Measurements from ENCODE around the gene MSRB1. TPM values are rescaled to one million over a fixed set of nuclear protein-coding genes. Genes with fewer than 3 reads are reported as not detected.

The MSRB1 gene
- total RNA-seq, 2 experiments from 2014 or later: 2.3 to 2.4 TPM

DNA sequence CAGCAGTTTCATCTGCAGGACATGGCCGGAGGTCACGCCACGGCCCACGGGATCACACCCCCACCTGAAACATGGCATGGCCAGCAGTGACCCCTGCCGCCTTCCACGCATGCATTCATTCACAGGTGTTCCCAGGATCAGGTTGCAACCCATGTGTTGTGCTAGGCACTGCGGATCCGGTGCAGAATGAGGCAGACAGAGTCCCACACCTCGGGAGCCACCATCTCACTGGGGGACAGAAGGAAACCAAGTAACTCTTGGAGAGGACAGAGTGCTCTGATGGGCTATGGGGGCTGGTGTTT lies 4.3 kb upstream of the MSRB1 start:
- no peak overlapping the region for H3K4me3 Mint-ChIP-seq
- H3K27ac Mint-ChIP-seq: no peak overlapping the region
- CTCF ChIA-PET: no interaction called here
- DNase-seq: no peak
- H3K9me3 Mint-ChIP-seq: no peaks in the 10 kb centered on the region
- peaks cover 18% of the 10 kb centered on the region for H3K4me1 Mint-ChIP-seq (ENCODE audit: low read depth)
- H3K9me3 ChIP-seq (ENCODE audit: control insufficient read depth in 1 of 2, insufficient read depth in 1 of 2, low read length in 2 of 2): no peaks in the 10 kb centered on the region
- TF ChIP-seq, protein P1, sequence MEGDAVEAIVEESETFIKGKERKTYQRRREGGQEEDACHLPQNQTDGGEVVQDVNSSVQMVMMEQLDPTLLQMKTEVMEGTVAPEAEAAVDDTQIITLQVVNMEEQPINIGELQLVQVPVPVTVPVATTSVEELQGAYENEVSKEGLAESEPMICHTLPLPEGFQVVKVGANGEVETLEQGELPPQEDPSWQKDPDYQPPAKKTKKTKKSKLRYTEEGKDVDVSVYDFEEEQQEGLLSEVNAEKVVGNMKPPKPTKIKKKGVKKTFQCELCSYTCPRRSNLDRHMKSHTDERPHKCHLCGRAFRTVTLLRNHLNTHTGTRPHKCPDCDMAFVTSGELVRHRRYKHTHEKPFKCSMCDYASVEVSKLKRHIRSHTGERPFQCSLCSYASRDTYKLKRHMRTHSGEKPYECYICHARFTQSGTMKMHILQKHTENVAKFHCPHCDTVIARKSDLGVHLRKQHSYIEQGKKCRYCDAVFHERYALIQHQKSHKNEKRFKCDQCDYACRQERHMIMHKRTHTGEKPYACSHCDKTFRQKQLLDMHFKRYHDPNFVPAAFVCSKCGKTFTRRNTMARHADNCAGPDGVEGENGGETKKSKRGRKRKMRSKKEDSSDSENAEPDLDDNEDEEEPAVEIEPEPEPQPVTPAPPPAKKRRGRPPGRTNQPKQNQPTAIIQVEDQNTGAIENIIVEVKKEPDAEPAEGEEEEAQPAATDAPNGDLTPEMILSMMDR (IDR thresholded peaks at IDR 0.05): no peak
- H3K27me3 ChIP-seq (ENCODE audit: control insufficient read depth in 1 of 2, insufficient read depth in 2 of 2, low read length in 2 of 2): no peaks in the 10 kb centered on the region
- POLR2A ChIA-PET: interaction anchor here (1.0 kb wide), 1 partner anchor 208 kb away, joined by 3 read pairs; the partner anchor contains the start of gene TRAF7
- H3K36me3 Mint-ChIP-seq (ENCODE audit: low read depth): peaks cover 7% of the 10 kb centered on the region
- peaks cover 17% of the 10 kb centered on the region for H3K4me1 ChIP-seq (ENCODE audit: insufficient read depth, low read length)
- intact Hi-C loops (cut with DNase I, micrococcal nuclease): no loop called here
- no peaks in the 10 kb centered on the region for H3K36me3 ChIP-seq (ENCODE audit: insufficient read depth, low read length)
- no peak overlapping the region for H3K4me3 ChIP-seq (ENCODE audit: low read length)
- no peaks in the 10 kb centered on the region for H3K27me3 Mint-ChIP-seq
- H3K27ac ChIP-seq (ENCODE audit: low read depth in 1 of 2, low read length in 2 of 2): no peak overlapping the region
- ATAC-seq (ENCODE audit: poor library complexity): no peak

DNA sequence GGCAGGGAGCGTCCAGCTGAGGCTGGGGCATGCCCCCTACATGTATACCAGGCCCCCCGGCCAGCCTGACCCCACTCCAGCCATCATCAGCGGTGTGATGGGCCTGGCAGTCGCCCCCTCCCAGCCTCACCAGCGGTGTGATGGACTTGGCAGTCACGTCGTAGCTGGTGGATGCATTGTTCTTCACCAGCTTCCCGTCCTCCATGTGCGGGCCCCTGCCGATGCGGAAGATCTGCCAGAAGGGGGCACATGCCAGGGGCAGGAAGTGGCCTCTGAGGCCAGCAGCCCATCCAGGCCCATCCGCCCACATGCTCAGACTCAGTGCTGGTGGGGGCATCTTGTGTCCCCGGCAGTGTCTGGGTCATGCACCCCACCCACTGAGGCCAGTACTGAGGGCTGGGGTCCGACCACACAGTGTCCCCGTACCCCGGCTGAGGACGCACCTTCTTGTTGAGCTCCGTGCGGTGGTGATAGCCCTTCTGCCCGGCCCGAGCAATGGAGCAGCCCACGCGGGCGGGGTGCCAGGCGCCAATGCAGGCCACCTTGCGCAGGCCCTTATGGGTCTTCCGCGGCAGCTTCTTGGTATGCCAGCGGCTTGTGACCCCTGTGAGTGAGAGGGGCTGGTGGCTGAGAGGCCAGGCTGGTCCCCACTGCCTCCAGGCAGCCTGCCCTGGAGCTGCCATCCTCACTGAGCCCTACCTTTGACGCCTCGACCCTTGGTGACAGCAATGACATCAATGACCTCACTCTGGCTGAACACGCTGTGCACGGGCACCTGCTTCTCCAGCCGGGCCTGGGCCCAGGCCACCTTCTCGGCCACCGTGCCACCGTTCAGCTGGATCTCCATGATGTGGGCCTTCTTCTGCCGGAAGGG lies 3.7 kb upstream of the MSRB1 start:
- H3K9me3 Mint-ChIP-seq: no peaks in the 10 kb centered on the region
- ChIA-PET CTCF (no interaction called here), POLR2A (interaction anchor here (1.0 kb wide), 1 partner anchor 209 kb away, joined by 3 read pairs; the partner anchor contains the start of gene TRAF7)
- peaks cover 7% of the 10 kb centered on the region for H3K36me3 Mint-ChIP-seq (ENCODE audit: low read depth)
- H3K27ac Mint-ChIP-seq: no peak overlapping the region
- intact Hi-C loops (cut with DNase I, micrococcal nuclease): no loop called here
- H3K27me3 Mint-ChIP-seq: no peaks in the 10 kb centered on the region
- H3K36me3 ChIP-seq (ENCODE audit: insufficient read depth, low read length): no peaks in the 10 kb centered on the region
- TF ChIP-seq, protein P1 (IDR thresholded peaks at IDR 0.05): no peak
- no peak for ATAC-seq (ENCODE audit: poor library complexity)
- no peak overlapping the region for H3K4me3 ChIP-seq (ENCODE audit: low read length)
- H3K4me3 Mint-ChIP-seq: no peak overlapping the region
- H3K27ac ChIP-seq (ENCODE audit: low read depth in 1 of 2, low read length in 2 of 2): no peak overlapping the region
- peaks cover 22% of the 10 kb centered on the region for H3K4me1 ChIP-seq (ENCODE audit: insufficient read depth, low read length)
- H3K4me1 Mint-ChIP-seq (ENCODE audit: low read depth): peaks cover 18% of the 10 kb centered on the region
- no peaks in the 10 kb centered on the region for H3K9me3 ChIP-seq (ENCODE audit: control insufficient read depth in 1 of 2, insufficient read depth in 1 of 2, low read length in 2 of 2)
- DNase-seq: peak in 1 of 14 experiments; percentile 34
- no peaks in the 10 kb centered on the region for H3K27me3 ChIP-seq (ENCODE audit: control insufficient read depth in 1 of 2, insufficient read depth in 2 of 2, low read length in 2 of 2)

DNA sequence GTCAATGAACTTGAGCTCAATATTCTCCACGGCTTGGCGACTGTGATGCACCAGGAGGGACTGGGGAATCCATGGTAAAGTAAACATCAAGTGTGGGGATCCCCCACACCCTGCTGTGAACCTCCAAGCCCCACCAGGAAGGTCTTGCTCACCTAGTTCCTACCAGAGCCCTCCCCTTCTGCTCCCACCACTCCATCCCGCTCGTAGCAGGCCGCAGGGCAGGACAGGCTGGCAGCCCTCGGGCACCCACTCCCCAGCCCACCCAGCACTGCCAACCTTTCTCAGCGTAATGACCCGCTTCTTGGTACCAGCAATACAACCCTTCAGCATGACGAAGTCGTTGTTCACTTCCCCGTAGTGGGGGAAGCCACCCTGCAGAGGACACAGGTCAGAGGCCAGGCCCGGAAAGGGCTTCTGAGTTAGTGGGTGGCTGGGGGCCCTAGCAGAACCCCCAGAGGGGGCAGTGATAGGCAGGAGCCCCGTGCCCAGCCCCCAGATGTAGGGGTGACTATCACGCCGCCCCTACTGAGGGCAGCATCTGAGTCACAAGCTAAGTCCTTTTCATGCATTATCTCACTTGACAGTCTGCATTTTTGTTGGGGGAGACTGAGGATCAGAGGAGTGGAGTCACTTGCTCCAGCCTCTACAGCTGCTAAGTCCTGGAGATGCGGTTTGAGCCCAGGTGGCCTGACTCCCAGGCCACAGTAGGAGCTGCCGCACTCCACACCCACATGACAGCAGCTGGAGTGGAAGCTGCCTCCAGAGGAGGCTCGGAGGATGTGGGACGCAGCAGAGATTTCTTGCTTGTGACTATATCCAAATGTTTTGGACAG lies 2.8 kb upstream of the MSRB1 start:
- intact Hi-C loops (cut with DNase I, micrococcal nuclease): no loop called here
- no peak for ATAC-seq (ENCODE audit: poor library complexity)
- H3K4me1 ChIP-seq (ENCODE audit: insufficient read depth, low read length): peaks cover 28% of the 10 kb centered on the region
- TF ChIP-seq, protein P1 (IDR thresholded peaks at IDR 0.05): no peak
- no peaks in the 10 kb centered on the region for H3K36me3 ChIP-seq (ENCODE audit: insufficient read depth, low read length)
- DNase-seq: peak in 1 of 14 experiments; percentile 32
- no peaks in the 10 kb centered on the region for H3K9me3 Mint-ChIP-seq
- ChIA-PET POLR2A (no interaction called here), CTCF (no interaction called here)
- no peaks in the 10 kb centered on the region for H3K27me3 ChIP-seq (ENCODE audit: control insufficient read depth in 1 of 2, insufficient read depth in 2 of 2, low read length in 2 of 2)
- no peak overlapping the region for H3K27ac Mint-ChIP-seq
- peaks cover 7% of the 10 kb centered on the region for H3K36me3 Mint-ChIP-seq (ENCODE audit: low read depth)
- H3K4me1 Mint-ChIP-seq (ENCODE audit: low read depth): peaks cover 18% of the 10 kb centered on the region
- no peaks in the 10 kb centered on the region for H3K27me3 Mint-ChIP-seq
- H3K4me3 ChIP-seq (ENCODE audit: low read length): no peak overlapping the region
- no peaks in the 10 kb centered on the region for H3K9me3 ChIP-seq (ENCODE audit: control insufficient read depth in 1 of 2, insufficient read depth in 1 of 2, low read length in 2 of 2)
- no peak overlapping the region for H3K27ac ChIP-seq (ENCODE audit: low read depth in 1 of 2, low read length in 2 of 2)
- no peak overlapping the region for H3K4me3 Mint-ChIP-seq
